Middle frontal gyrus (tissue), 1 donor: ENCODE measurements around the gene SUCLG2.

Experiments used
- DNase-seq: peaks from one replicate; pipeline ENCODE4 v3.0.0-alpha.2; 2015; ENCODE audit warnings: low spot score; ENCODE audit errors: extremely low spot score

SUCLG2 gene

DNA sequence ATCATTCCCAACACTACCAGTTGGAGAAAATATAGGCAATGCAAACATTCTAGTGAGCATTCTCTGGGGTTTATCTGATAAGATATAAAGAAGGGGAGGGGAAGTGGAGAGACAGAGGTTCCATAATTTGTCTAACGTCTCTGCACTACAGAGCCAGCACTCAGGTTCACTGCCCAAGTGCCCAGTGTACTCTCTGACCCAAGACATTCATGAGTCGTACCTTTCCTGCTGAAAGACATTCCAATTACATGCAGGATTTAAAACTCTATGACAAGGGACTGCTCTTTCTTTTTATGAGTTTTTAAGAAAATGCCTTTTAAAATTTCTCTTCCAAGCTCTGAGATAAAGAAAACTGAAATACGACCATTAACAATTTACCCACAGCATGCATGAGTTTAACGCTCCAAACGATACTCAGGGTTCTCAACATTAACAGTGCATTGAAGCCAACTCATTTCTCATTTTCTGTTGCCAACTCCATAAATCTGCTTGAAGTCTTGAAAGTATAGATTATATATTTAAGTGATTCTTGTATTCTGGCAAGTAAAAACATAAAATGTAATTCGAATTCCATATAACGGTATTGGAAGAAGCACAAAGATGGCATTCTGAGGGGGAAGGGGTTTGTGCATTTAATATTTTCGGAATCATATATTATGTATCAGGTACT is 193.4 kb downstream of the SUCLG2 start:
- no peak for DNase-seq

- no peak for DNase-seq
Measured at GRCh38 chr3:67459796-67460195, 194.6 kb downstream of the SUCLG2 start.

- no peak for DNase-seq
Measured at GRCh38 chr3:67458896-67459530, 195.4 kb downstream of the SUCLG2 start.

GRCh38 chr3:67458408-67458807 is 196.0 kb downstream of the SUCLG2 start:
- DNase-seq: no peak

GRCh38 chr3:67453628-67454027 is 200.8 kb downstream of the SUCLG2 start:
- DNase-seq: no peak

DNA sequence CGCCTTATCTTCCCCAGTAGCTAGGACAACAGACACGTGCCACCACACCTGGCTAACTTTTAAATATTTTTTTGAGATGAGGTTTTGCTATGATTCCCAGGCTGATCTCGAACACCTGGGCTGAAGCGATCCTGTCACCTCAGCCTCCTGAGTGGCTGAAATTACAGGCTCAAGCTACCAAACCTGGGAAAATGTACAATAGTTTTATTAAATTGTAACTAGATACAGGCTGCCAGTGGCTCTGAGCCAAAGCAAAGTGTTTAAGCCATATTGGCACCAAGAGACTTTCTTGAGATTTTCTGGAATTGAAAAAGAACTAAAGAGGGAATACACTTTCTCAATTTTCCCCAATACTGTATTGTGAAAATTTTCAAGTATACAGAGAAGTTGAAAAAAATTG is 204.3 kb downstream of the SUCLG2 start:
- no peak for DNase-seq

GRCh38 chr3:67447393-67447792 is 207.0 kb downstream of the SUCLG2 start:
- no peak for DNase-seq

- DNase-seq: no peak
Measured at GRCh38 chr3:67437789-67438188, 216.6 kb downstream of the SUCLG2 start.

DNA sequence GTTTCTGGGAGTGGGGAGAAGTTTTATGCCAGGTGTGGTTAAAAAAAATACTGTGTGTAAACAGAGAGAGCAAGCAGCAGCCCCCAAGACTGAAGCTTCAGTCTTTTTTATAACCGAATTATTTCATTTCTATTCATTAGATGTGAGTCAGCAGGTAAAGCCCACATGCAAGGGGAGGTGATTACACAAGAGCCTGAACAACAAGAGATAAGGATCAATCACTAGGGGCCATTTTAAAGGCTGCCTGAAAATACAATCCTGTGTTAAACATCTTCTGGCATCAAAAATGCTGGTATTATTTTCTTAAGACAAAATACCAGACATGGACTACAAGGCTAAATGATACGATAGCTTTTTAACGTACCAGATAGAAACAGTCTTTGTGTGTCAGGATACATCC is 217.3 kb downstream of the SUCLG2 start:
- no peak for DNase-seq

GRCh38 chr3:67433109-67433508 is 221.3 kb downstream of the SUCLG2 start:
- DNase-seq: no peak

DNA sequence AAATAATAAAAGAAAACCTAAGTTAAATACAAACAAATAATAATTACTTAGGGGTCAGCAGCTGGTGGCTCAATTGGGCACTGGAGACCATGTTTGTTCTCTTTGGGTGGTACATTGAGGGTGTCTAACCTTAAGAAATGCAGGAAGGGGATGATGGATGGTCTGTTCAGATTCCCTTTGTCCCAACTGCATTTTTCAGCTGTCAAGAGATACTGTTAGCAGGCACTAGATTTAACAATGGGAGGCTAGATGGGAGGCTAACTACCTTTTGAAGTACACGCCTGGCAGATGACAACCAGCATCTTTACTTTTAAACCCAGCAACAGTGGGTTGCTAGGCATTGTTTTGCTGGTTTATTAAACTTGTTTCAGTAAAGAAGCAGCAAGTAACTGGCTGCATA is 222.5 kb downstream of the SUCLG2 start:
- no peak for DNase-seq

- DNase-seq: no peak
Measured at GRCh38 chr3:67423722-67424121, 230.7 kb downstream of the SUCLG2 start.

GRCh38 chr3:67421912-67422311 is 232.5 kb downstream of the SUCLG2 start:
- DNase-seq: no peak

DNA sequence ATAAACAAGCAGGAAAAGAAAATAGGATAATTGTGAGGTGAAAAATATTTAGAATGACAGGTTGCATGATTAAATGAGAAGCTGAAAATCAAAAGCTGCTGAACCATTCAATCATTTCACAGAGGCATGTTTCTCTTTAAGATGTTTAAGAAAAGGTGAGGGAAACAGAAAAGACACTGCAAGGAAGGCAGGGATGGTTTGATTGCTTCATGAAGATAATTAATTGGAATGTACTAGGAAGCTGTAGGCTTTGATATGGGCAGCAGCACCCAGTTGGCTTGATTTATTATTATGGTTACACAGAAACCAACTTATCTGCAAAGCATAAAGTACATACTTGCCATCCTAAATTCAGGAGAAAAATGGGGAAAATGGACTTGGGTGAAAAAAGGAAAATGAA is 234.6 kb downstream of the SUCLG2 start:
- DNase-seq: no peak

DNA sequence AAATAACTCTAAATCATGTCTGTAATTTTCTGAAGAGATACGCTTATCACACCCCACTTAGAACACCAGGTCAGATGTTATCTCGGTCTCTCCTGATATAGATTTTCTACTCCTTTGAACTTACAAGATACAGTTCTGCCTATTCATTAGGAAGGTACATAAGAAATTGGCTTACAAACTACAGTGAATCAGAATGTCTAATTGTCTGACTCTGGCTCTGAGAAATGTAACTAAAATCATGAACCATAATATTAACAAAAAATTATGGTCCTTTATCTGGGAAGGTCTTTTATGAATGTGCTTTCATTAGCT is 235.2 kb downstream of the SUCLG2 start:
- no peak for DNase-seq

DNA sequence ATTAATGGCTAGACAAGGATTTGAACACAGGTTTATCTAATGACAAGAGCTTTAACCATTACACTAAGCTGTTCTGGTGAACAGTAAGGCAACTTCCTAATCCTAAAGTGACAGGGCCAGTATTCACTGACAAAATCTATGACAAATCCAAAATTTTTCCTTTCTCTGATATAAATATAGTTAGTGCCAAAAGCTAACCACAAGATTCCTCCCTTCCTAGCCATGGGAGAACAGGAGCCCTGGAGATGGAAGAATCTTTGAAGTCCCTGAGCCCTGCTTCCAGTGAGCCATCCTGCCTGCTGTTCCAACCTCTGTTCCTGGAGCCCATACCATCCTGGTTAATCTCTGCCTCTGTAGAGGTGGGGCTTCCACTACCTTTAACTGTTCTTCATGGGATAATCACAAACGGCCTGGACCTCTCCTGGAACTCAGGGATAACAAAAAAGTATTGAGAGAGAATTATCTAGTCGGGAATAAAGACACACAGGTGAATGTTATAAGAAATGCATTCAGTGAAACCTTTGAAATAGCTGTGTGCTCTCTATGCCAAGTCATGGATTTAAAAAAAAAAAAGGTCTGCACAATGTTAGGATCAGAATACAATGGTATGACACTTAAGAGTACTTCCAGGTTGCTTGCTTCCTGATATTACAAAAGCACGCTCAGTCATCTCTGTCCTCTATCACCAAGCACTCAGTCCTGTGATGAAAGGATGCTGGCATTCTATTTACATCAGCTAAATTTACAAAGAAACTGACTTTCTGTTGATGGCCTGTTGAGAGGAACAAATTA is 235.8 kb downstream of the SUCLG2 start:
- DNase-seq: no peak

DNA sequence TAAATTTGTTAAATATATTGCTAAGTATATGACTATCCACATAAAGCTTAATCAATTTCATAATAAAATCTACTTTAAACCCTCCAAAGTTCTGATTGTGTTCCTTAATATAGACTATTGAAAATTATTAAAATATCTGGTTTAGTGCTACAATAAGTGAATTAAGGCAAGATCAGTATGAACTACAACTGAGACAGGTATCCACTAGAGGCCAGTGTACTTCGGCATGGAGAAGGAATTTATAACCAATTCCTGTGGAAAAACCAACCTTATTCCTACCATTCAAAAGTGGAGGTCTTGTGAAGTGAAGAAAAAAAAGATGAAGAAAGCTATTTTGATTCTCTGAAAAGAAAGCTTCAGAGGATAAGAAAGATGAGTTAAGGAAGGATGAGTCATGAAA is 237.7 kb downstream of the SUCLG2 start:
- DNase-seq: no peak

DNA sequence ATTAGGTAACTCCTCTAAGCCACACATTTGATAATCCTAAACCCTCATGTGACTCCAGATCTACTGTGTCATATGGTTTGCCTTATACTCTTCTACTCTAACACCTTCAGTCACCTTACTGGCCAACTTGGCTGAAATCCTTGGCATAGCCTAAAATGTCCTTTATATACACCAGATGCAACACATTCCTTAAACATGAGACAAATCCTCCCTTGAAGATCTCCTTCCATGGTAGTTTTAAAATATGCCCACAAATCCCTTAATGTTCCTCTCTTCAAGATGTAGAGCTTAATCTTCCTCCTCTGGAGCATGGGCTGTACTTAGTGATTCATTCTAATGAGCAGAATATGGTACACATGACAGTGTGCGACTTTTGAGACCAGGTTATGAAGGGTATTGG is 238.9 kb downstream of the SUCLG2 start:
- no peak for DNase-seq

DNA sequence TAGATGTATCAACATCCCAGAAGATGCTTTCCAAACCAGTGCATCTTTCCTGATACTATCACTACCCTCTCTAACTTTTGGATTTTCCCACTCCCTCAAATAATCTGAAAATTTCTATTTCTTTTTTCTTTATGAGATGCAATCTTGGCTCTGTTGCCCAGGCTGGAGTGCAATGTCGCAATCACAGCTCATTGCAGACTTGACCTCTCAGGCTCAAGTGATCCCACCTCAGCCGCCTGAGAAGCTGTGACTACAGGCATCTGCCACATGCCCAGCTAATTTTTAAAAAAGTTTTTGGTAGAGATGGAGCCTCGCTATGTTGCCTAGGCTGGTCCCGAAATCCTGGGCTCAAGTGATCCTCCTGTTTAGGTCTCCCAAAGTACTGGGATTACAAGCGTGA is 239.7 kb downstream of the SUCLG2 start:
- DNase-seq: no peak

- no peak for DNase-seq
Measured at GRCh38 chr3:67405193-67405592, 249.2 kb downstream of the SUCLG2 start.

DNA sequence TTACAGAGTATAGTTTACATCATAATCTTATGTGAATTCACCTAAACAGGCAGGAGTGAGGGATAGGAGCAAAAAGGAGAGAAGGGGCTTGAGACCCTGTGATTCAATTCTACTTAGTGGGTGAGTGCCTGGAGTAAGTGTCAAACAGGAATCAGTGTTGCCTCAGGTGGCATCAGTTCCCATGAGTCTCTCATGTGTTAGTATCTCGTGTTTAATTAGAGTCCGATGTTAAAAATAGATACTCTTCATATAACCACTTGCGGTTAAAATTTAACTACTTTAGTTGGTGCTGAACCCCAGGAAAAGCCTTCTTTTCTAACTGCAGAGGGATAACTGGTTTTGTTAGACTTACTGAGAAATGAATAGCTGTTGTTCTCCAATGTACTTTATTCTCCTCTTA is 251.5 kb downstream of the SUCLG2 start:
- no peak for DNase-seq

GRCh38 chr3:67401921-67402320 is 252.5 kb downstream of the SUCLG2 start:
- DNase-seq: no peak

DNA sequence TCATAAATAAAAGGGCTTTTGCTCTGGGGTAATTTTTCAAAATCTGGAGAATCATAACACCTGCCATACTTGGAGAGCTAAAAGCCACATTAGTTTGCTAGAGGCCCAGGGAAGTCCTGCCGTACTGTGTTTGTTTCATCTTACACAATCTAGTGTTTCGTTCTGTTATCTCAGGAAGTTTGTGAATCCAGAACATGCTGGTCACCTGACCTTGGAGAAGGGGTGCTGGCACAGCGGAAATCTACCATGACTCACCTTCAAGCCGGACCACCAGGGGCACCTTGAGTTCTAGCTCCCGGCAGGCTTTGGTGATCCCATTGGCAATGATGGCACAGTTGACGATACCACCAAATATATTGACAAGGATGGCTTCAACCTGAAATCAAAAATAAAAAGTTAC is 253.9 kb downstream of the SUCLG2 start:
- DNase-seq: no peak
